ENCODE measurements around the gene MGME1. TPM values are rescaled to one million over a fixed set of nuclear protein-coding genes. Genes with fewer than 3 reads are reported as not detected.

The MGME1 gene
- total and polyA plus RNA-seq, 9 of the 15 experiments (the other 6 are each of a cell fraction or from before 2014, with no cell fraction given), result 13.4 to 45.1 (median 30.6) TPM

DNA sequence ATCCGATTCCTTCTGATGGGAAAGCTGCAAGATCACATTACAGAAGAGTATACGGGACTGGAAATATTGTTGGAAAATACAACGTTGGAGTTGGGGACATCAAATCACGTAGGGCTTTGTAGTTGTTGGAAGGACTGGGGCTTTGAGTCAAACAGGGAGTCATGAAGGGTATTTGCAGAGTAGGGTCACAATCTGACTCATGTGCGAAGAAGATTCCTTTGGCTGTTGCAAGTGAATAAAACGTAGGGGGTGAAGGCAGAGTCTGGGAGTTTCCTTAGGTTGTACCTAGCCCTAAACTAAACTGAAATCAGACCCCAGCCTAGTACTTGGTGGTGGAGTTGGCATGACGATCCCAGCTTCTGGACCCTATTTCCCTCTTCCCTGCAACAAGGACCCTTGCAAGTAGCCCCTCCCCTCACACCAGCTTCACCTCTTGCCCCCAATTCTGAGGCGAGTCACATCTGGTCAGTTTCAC lies 32.5 kb upstream of the MGME1 start:
- BruUV-seq (replicated peaks), result no TSS peak
- ChIA-PET CTCF (ENCODE audit: low intra/inter-chr PET ratio) (no interaction called here), POLR2A (interaction anchor here (0.6 to 0.7 kb wide), 3 partner anchors 11 to 631 kb away, joined by 3 to 4 read pairs (median 4); no protein-coding TSS in a partner anchor)
- no peak for DNase-seq (ENCODE audit: extremely low read depth in 1 of 4, low spot score in 3 of 4)
- Histone ChIP-seq H4K20me1 (replicated peaks; ENCODE audit: control insufficient read depth, insufficient read depth, low read length) (peaks cover 9% of the 10 kb centered on the region; the same call in 1 of the 2 replicates), H3K9me1 (ENCODE audit: control insufficient read depth, insufficient read depth, low read length) (no peaks in the 10 kb centered on the region), H3K9ac (ENCODE audit: insufficient read depth in 1 of 2, low read depth in 2 of 2, low read length in 2 of 2) (no peak overlapping the region), H3K27ac (ENCODE audit: extremely low read depth, low read depth, low read length) (no peak overlapping the region), H3K79me2 (ENCODE audit: control insufficient read depth, insufficient read depth, low read length) (no peaks in the 10 kb centered on the region), H3K9me3 (replicated peaks; ENCODE audit: control insufficient read depth, insufficient read depth, low read depth, low read length) (no peaks in the 10 kb centered on the region), H3K4me2 (ENCODE audit: insufficient read depth, low read length) (no peak overlapping the region), H3K4me1 (replicated peaks in 1 of 2; ENCODE audit: control insufficient read depth in 2 of 2, insufficient read depth in 2 of 2, low read length in 2 of 2) (peaks cover 7 to 23% of the 10 kb centered on the region in 2 experiments; a peak in 4 of 5 replicates), H2AFZ (ENCODE audit: low read depth, low read length) (no peak overlapping the region), H3K36me3 (ENCODE audit: control insufficient read depth, insufficient read depth, low read length) (peaks cover 8% of the 10 kb centered on the region; the same call in 2 of the 3 replicates), H3K27me3 (ENCODE audit: control insufficient read depth in 2 of 2, insufficient read depth in 2 of 2, low read length in 2 of 2) (no peaks in the 10 kb centered on the region), H3K4me3 (no peak overlapping the region)
- no peak for FAIRE-seq
- WGBS (ENCODE audit: insufficient coverage, low coverage, missing lambda C conversion rate), result 35% methylated on average over 7 of the region's 8 CpGs
- no peak for TF ChIP-seq ZNF764 (CRISPR knock-in tag; IDR thresholded peaks at IDR 0.05; ENCODE audit: low read depth)
- TF ChIP-seq, protein P1, sequence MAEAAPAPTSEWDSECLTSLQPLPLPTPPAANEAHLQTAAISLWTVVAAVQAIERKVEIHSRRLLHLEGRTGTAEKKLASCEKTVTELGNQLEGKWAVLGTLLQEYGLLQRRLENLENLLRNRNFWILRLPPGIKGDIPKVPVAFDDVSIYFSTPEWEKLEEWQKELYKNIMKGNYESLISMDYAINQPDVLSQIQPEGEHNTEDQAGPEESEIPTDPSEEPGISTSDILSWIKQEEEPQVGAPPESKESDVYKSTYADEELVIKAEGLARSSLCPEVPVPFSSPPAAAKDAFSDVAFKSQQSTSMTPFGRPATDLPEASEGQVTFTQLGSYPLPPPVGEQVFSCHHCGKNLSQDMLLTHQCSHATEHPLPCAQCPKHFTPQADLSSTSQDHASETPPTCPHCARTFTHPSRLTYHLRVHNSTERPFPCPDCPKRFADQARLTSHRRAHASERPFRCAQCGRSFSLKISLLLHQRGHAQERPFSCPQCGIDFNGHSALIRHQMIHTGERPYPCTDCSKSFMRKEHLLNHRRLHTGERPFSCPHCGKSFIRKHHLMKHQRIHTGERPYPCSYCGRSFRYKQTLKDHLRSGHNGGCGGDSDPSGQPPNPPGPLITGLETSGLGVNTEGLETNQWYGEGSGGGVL (CRISPR knock-in tag; IDR thresholded peaks at IDR 0.05), result no peak
- TF ChIP-seq, protein P2, sequence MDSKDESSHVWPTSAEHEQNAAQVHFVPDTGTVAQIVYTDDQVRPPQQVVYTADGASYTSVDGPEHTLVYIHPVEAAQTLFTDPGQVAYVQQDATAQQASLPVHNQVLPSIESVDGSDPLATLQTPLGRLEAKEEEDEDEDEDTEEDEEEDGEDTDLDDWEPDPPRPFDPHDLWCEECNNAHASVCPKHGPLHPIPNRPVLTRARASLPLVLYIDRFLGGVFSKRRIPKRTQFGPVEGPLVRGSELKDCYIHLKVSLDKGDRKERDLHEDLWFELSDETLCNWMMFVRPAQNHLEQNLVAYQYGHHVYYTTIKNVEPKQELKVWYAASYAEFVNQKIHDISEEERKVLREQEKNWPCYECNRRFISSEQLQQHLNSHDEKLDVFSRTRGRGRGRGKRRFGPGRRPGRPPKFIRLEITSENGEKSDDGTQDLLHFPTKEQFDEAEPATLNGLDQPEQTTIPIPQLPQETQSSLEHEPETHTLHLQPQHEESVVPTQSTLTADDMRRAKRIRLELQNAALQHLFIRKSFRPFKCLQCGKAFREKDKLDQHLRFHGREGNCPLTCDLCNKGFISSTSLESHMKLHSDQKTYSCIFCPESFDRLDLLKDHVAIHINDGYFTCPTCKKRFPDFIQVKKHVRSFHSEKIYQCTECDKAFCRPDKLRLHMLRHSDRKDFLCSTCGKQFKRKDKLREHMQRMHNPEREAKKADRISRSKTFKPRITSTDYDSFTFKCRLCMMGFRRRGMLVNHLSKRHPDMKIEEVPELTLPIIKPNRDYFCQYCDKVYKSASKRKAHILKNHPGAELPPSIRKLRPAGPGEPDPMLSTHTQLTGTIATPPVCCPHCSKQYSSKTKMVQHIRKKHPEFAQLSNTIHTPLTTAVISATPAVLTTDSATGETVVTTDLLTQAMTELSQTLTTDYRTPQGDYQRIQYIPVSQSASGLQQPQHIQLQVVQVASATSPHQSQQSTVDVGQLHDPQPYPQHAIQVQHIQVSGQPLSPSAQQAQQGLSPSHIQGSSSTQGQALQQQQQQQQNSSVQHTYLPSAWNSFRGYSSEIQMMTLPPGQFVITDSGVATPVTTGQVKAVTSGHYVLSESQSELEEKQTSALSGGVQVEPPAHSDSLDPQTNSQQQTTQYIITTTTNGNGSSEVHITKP (IDR thresholded peaks at IDR 0.05; ENCODE audit: partially characterized antibody), result peak; percentile 77
- TF ChIP-seq EGR1 (conservative IDR thresholded peaks at IDR 0.05), result 0 out of 2 replicates have a peak, but pooled peaks have one; percentile 30
- TF ChIP-seq ZC3H4 (CRISPR knock-in tag; IDR thresholded peaks at IDR 0.05; ENCODE audit: borderline replicate concordance), result no peak
- no peak for TF ChIP-seq STAT5A (IDR thresholded peaks at IDR 0.05; ENCODE audit: borderline replicate concordance, low read length)
- intact Hi-C loops (cut with micrococcal nuclease) (loop anchor here (5.0 kb wide), 1 partner anchor 39 kb away; no protein-coding TSS in a partner anchor), in situ Hi-C loops (cut with MboI) (no loop called here)
- ATAC-seq, result no peak
